ENCODE results near the gene GDF9.

GDF9 gene

DNA sequence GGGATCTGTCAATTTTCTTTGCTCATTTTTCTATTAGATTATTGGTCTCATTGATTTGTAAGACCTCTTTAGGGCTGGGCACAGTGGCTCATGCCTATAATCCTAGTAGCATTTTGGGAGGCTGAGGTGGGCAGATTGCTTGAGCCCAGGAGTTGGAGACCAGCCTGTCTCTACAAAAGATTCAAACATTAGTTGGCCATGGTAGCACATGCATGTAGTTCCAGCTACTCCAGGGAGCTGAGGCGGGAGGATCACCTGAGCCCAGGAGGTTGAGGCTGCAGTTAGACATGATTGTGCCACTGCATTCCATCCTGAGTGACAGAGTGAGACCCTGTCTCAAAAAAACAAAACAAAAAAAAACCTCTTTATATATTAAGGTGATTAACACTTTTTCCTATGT is 29.4 kb downstream of the GDF9 start:
- DNase-seq (ENCODE audit: low read depth) = no peak

DNA sequence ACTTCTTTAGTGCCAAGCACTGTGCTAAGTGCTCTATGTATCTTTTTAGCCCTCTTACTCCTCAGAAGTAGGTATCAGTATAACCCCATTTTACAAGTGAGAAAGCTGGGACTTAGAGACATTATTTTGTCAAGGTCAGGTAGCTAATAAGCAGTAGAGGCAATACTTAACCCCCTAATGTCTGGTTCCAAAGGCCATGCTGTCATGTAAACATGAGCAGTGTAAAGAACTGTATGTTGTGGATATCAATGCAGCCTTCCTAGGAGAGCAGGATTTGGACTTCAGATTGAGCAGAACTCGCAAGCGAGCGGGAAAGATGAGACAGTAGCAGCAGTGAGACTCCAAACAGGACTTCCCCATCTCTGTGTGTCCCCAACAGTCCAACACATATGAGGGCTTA is 32.2 kb downstream of the GDF9 start:
- DNase-seq (ENCODE audit: low read depth) = no peak

DNA sequence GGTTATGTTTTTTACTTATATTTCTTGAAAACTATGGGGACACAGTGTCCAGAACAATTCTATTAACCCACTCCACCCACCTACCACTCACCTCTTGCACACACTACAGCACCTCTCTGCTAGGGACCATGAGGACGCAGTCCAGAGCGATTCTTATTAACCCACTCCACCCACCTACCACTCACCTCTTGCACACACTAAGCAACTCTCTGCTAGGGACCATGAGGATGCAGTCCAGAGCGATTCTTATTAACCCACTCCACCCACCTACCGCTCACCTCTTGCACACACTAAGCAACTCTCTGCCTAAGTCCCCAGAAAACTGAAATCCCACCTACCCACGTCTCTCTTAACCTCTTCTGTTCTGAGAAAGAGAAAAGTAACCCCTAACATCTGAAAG is 33.7 kb downstream of the GDF9 start:
- DNase-seq (ENCODE audit: low read depth) = no peak

DNA sequence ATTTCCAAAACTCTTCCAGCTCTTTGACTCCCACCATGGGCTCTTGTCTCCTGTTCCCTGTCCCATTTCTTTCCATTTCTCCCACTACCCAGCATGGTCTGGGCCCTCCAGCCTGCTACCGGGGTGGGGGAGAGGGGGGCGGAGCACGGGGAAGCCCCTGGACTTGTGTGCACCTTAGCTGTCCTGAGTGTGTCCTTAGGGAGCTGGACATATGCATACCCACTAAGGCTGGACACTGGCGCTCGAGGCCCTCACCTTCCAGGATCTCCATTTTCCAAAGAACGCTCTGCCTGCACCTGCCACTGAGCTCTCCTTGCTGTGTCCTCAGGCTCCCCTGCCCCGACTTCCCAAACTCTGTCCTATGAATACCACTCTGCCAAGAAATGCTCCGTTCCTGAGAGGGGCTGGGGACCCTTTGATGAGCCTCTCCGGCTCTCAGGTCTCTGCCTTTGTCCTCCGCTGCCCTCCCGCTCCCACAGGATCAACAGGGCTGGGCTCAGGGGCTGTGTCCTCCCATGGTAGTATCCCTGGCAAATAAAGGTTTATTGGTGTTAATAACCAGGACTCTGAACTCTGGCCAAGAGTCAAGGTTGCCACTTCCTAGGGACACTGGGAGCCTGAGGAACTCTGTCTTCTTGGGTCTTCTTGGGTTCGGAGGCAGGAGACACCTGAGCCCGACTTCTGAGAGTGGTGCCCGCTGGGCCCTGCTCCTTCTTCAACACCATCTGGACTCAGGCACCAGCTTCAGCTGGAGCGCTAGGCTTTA is 35.0 kb downstream of the GDF9 start:
- DNase-seq (ENCODE audit: low read depth) = no peak

DNA sequence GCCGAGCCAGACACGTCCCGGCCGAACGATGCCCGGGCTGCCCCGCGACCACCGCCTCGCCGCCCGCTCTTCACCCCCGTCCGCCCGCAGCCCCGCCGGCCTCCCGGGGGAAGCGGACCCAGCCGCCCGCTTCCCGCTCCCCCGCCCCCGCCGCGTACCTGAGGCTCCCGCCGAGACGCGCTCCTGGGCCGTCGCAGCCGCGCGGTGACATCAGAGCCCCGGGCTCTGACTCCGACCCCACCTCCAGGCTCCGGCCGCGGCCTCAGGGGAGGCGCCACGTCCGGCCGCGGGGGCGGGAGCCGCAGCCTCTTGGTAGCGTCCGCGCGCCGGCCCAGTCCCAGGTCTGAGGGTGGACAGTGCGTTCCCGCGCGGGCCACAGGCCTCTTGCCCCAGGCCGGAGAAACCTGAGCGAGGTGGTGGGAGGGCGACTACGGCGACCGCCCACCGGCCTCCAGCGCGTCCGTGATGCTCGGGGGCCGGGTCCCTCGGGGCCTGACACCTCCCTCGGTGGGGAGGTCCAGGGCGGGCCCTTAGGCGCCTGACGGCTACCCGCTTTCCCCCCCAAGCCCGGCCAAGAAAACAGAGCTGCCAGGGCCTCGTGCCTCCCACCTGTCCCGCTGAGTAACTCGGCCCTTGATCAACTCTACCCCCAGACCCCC is 35.7 kb downstream of the GDF9 start, which contains the start of gene SHROOM1:
Gene SHROOM1, minus strand, starts transcription at position 212 of the 659 bp plus-strand sequence. CDS start 4,507 bp downstream, outside the sequence.
- no peak for DNase-seq (ENCODE audit: low read depth)

DNA sequence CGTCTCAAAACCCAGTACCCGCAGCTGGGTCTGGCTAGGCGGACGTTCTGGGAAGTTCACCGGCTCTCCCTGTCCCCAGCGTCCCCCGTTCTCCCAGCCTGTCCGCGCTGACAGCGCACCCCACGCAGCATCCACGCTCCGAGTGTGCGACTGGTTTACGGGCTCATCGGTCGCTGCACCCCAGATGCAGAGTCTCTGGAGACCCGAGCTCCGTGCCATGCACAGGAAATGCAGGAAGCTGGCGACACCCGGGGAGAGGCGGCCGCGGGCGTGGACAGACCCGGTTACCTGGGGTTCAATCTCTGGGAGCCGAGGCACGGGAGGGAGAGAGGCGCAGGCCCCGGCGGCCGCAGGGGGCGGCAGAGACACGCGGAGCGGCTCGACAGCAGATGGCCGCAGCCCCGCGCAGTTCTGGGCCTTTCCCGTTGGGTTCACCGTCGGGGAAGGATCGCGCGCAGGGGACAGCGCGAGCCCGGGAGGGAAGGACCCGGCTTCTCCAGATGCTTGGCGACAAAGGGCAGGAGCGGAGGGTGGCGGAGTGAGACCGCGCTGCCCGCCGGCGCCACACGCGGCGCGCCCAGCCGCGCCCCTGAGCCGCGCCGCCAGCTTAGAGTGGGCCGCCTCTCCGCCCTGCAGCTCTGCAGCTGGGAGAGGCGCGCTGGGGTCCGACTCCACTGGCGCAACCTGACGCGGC is 36.4 kb downstream of the GDF9 start:
- DNase-seq (ENCODE audit: low read depth) = peak; percentile 51

DNA sequence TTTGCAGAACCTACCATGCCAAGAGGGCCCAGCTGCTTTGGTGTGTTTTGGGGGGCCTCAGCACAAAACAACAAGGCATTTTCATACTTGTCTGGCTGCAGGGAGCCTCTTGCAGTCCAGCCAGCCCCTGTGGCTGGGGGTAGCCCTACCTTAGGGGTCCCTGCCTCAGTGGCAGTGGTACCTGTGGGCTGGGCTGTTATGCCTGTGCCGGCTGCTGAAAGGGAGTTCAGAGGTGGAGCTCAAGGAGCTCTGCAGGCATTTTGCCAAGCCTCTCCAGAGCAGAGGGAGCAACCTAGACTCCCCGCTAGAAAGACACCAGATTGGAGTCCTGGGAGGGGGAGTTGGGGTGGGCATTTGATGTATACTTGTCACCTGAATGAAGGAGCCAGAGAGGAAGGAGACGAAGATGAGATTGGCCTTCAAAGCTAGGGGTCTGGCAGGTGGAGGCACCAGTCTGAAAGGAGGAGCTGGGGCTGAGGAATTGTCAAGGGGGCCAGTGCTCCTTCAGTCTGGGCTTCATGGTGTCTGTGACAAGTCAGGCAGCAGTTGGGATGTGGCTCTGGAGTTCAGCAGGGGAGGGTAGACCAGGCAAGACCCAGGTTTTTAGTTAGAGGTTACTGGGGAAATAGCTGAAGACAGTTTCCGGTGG is 37.3 kb downstream of the GDF9 start:
- no peak for DNase-seq (ENCODE audit: low read depth)

DNA sequence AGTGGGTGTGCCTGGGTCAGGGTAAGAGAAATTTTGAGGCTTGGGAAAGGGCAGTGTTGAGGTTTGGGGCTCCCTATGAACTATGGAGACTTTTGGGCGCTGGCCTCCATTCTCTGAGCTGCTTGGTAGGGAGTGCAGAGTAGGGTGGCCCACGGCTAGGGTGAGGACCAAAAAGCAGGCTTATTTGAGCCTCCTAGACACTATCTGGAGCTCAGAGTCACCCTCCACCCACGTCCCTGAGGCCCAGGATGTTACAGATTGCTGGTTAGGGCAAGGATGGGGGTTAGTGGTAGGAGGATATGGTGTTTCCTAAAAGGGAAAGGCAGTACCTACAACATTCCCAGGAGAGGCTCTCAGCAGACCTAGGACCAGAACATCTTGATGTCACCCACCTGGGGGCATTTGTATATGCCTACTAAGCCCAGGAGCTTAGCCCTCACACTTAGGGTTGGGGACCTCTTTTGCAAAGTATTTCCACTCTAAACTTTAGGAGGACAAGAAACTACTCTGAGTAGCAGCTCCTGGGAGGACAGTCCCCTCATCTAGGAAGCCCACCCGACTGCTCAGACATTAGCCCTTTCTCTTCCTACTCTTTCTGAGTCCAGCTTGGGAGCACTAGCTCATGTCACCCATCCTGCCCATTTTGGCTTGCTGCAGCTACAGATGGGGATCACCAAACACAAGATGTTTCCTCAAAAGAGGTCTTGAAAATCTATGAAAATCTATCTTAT is 38.2 kb downstream of the GDF9 start:
- no peak for DNase-seq (ENCODE audit: low read depth)

DNA sequence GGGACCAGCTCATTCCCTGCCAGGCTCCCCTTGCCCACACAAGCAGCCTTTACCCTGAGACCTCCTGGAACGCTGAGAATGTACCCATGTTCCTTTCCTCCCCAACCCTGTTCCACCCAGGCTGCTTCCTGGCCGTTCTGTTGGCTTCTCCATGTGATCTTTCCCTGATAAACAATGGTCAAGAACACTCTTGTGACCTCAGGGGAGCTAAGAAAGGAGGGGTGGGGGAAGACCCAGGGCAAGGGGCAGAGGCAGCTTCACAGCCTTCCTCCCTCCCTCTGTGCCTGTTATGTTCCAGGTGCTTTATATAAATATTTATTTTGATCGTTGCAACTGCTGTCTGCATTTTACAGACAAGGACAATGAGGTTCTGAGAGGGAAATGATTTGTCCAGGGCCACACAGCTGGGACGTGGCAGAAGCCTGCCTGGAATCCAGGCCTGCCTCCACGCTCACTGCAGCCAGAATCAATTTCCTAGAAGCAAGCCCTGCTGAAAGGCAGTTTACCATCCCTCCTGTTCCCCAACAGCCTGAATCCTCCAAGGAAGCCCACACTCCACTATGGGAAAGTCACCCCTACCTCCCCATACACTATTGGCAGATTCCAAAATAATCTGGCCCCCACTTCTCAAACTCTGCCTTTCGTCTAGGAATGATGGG is 39.7 kb downstream of the GDF9 start:
- DNase-seq (ENCODE audit: low read depth) = no peak

DNA sequence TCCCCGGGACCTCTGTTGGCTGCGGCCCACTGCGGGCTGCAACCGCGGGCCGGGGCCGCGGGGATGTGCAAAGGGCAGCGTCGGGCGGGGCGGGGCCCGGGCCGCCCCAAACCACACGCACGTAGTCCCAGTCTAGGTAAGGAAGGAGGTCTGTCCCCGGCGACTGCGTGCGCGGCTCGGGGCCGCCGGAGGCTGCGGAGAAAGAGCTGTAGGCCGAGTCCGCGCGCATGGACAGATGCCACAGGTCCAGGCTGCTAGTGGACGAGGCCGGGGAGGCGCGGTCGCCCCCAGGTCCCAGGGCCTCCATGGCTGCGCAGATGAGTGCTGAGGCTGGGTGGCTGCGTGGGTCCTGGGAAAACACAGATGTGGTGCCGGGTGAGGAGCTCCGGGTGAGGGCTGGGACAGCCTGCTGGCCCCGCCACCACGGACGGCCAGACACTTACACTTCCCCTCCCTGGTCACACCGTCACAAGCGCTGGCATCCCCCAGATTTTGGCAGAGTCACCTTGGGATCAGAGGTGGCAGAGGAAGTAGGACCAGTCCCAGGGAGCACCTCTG is 40.4 kb downstream of the GDF9 start:
- no peak for DNase-seq (ENCODE audit: low read depth)

DNA sequence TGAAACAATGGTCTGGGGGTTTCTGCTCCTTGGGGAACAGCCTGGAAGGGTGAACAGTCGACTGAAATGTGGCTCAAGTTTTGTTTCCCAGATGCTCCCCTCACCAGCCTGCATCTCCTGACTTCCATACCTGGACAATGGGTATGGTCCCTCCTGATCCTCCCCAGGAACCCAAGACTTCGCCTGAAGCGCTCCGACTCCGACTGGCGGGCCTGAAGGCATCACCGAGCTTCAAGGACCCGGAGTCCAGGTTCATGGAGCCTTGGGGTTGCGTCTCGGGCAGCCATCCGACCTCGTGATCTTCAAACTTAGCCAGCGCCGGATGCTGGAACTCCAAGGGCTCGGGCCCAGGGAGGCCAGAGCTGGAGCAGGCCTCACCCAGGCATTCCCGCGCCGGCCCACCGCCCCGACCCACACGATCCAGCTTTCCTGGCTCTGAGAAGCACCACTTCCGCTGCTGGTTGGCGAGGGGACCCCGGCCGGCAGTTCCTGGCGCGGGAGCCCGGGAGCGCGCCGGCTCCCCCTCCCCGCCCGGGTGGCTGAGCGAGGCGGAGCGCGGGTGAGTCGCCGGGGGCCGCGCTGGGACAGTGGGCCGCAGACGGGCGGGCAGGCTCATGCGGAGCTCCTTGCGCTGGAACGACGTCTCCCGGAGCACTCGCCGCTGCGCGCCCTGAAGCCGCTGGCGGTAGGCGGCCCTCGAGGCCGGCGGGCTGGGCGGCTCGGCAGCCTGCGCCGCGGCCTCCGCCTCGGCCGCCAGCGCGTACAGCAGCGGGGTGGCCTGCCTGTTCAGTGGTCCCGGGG is 41.0 kb downstream of the GDF9 start:
- no peak for DNase-seq (ENCODE audit: low read depth)

DNA sequence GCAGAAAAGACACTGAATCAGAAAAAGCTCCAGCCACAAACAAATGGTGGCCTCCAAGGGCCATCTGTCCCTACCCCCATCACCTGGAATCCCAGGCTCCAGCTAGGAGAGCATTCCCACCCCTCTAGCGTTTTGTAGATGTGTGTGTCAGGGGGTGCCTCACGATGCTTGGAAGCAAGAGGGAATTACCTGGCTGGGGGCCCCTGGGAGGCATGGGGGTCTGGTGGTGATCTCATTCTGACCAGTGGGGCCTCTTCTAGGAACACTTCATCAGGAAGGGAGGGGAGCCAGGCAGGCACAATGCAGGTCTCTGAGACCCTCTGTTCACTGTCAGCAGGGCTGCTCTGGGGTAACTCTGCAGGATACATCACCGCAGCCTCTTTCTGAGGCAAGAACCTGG is 41.8 kb downstream of the GDF9 start:
- DNase-seq (ENCODE audit: low read depth) = no peak

DNA sequence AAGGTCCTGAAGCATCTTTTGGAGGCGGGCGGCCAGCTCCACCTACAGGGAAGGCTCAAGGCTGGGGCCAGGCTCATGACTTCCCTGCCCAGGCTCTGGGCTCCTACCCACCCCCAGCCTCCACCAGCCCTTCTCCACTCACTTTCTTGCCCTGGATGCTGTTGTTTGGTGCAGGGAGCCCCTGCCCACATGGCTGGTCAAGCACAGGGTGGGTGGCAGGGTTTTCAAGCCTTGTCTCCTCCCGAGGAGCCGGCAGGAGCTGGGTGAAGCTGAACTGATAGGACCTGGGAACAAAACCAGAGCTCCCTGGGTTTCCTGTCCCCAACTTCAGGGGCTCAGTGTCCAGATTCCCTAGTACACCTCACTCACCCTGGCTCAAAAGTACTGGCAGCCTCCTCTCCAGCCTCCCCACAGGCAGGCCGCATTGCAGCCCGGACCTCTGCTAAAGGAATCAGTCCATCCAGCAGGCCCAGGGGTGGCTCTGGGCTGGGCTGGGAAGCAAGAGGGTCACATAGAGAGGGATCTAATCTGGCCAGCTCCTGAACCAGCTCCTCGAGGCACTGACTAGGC is 42.7 kb downstream of the GDF9 start:
- no peak for DNase-seq (ENCODE audit: low read depth)

DNA sequence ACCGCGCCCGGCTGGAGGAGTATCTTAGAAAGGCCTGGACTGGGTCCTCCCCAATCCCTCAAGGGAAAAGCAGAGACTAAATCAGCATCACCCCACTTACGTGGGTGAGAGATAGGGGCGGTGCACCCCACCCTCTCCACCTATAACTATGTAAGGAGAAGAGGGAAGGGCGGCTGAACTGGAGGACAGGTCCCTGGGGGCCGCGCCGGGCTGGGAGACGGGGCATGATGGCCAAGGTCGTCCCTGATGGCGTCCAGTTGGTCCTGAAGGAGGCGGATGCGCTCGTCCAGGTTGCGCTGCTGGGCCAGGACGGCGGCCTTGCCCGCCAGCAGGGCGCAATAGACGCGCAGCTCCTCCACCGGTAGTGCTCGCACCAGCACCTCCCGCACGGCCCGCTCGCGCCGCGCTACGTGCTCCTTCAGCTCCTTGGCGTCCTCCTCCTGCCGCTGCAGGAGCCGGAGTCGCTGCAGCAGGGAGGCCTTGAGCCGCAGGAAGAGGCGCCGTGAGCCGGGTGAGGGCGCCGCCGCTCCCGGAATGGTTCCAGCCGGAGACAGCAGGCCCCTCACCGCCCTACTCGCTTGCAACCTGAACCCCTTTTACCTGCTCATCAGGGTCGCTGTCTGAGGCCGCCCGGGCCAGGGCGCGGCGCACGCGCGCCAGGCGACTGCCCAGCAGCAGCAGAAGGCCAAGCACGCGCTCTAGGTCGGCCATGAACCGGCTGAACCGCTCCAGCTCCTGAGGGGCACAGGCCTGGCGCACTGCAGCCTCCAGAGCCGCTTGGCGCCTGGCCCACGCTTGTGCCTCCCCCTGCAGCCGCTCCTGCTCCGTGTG is 43.4 kb downstream of the GDF9 start:
- no peak for DNase-seq (ENCODE audit: low read depth)

DNA sequence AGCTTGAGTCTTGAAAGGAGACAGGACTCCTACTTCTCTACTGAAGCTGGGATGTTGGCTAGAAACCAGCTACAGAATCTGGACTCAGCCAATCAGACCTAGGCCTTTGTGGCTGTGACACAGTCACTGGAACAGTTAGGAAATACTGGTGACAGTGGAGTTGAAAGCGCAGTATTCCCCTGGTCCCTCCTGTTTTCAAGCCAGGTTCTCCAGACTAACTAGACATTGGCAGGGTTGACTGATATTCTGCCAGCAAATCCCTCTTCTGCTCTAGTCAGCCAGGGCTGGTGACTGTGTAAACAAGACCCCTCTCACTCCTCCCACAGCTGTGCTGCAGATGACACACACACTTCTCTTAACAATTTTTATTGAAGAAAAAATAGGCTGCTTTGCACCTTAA is 44.5 kb downstream of the GDF9 start:
- no peak for DNase-seq (ENCODE audit: low read depth)

DNA sequence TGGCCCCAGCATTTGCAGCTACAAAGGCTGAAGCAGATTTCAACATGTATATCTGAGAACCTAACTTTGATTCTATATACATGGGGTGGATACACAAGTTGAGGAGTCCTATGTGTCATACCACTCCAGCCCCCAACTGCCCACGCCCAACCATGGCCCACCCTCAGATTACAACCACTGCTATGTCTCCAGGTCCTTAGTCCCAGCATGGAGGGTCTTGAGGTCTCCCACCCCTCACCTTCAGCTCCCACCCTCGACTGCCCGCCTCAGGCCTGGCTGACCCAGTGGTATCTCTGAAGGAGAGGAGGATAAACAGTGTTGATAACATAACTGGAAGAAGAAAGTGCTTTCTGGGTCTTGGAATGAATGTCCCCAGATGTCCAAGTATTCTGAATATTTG is 44.9 kb downstream of the GDF9 start:
- DNase-seq (ENCODE audit: low read depth) = no peak

DNA sequence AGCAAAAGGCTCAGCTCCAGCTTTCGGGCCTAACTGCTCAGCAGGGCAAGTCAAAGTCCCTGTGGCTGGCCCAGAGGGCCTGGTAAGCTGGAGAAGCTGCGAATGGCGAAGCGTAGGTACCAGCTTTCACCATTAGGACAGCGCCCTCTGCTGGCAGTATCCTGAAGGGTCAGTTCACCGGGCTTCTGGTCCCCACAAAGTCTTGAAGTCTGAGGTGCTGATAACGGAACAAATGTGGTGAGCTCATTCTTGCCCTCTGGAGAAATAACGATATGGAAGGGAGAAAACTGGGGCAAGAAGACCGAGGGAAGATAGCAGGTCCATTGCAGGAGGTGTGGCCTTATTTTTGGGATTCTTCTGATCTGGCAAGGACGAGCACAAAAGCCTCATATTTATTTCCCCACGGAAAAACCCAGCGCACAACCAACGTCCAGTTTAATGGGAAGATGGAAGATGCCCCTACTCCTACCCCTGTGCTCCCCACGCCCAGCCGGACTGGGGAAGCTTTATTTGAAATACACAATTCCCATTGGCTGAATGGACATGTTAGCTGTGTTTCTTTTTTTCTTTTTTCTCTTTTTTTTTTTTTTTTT is 46.0 kb downstream of the GDF9 start:
- DNase-seq (ENCODE audit: low read depth) = peak; percentile 78

DNA sequence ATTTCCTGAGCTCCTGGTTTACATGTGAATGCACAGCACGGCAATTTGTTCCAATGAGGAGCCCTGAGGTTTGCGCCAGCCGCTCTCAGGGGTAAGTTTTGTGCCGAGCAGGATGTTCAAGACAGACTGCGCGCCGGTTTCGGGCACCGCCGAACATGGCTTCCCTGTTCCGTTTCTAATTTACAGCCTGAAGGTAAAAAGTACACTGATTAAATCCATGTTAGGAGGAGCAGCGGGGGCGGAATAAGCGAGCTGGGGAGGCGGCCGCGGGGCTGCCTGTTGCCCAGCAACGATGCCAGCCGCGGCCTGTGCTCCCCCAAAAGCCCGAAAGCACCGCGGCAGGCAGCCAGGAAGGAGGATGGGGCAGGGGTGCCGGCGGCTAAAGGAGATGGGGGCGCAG is 46.8 kb downstream of the GDF9 start:
- DNase-seq (ENCODE audit: low read depth) = no peak
